GM12878 (cell line): ENCODE data around the gene TTLL7. TPM values are rescaled to one million over a fixed set of nuclear protein-coding genes. Genes with fewer than 3 reads are reported as not detected.

Source experiments
- ATAC-seq: fragments of 200-7000 bp; cut with Tn5 transposase; 3 replicates; pipeline ENCODE4 v1.9.1; 2020; ENCODE audit warnings: mild to moderate bottlenecking, moderate library complexity
- BruUV-seq: library from RNA; stranded (reverse); fragments of 400-500 nt; replicated peaks from 2 replicates; lab custom pipeline; 2021; lab: Mats Ljungman, UMichigan
- CTCF ChIA-PET: fragments of 300-600 bp; sonication (Branson Sonifier 250); formaldehyde crosslinking; extraction: SDS; loops from one replicate; lab custom pipeline; 2021; ENCODE audit warnings: inconsistent platforms; lab: Yijun Ruan, JAX
- POLR2A ChIA-PET: fragments of 350-600 bp; formaldehyde crosslinking; extraction: SDS; loops from one replicate; lab custom pipeline; 2021; ENCODE audit warnings: inconsistent platforms; lab: Charles Lee
- RAD21 ChIA-PET: fragments of 300-600 bp; sonication (Branson Sonifier 250); formaldehyde crosslinking; loops from one replicate; lab custom pipeline; 2023; ENCODE audit warnings: antibody characterized with exemption; ENCODE audit not compliant: unreplicated experiment; lab: Charles Lee
- SMC1A ChIA-PET: fragments of 300-600 bp; sonication (Branson Sonifier 250); formaldehyde crosslinking; loops from one replicate; lab custom pipeline; 2023; ENCODE audit not compliant: unreplicated experiment, uncharacterized antibody; lab: Charles Lee
- DNase-seq: peaks from one replicate; pipeline ENCODE4 v3.0.0-alpha.2; 2011; ENCODE audit warnings: low read depth, low spot score
- FAIRE-seq: peaks from 3 replicates; lab custom pipeline; 2011; peaks lifted over from hg19 to GRCh38; lab: Jason Lieb, UNC
- H2AFZ ChIP-seq: 2 replicates; pipeline ENCODE4 v1.6.0; 2011; ENCODE audit warnings: low read depth, low read length, control low read depth; ENCODE audit not compliant: control insufficient read depth
- H3K27ac ChIP-seq: 2 replicates; pipeline ENCODE4 v1.5.1; 2011; ENCODE audit warnings: control low read depth; ENCODE audit not compliant: control insufficient read depth, insufficient read depth
- H3K27me3 ChIP-seq, 2 experiments: replicated peaks in 1 of 2; 2 replicates each; pipeline versions ENCODE4 v1.6.0 to v1.6.1; 2011; ENCODE audit warnings: low read length in 1 of 2; ENCODE audit not compliant: control insufficient read depth in 2 of 2, insufficient read depth in 2 of 2
- H3K36me3 ChIP-seq, 2 experiments: 2 replicates each; pipeline ENCODE4 v1.5.1; 2011; ENCODE audit warnings: low read length in 1 of 2; ENCODE audit not compliant: control insufficient read depth in 2 of 2, insufficient read depth in 2 of 2
- H3K4me1 ChIP-seq: 2 replicates; pipeline ENCODE4 v1.6.1; 2011; ENCODE audit warnings: mild to moderate bottlenecking, low read length, moderate library complexity, mixed read lengths; ENCODE audit not compliant: control insufficient read depth, insufficient read depth
- H3K4me2 ChIP-seq: 2 replicates; pipeline ENCODE4 v1.6.0; 2011; ENCODE audit warnings: control low read depth; ENCODE audit not compliant: control insufficient read depth, insufficient read depth
- H3K4me3 ChIP-seq: fragments of 200-600 bp; sonication (generic); 2 replicates; pipeline ENCODE4 v1.5.1; 2016
- H3K79me2 ChIP-seq: 2 replicates; pipeline ENCODE4 v1.6.0; 2011; ENCODE audit warnings: low read length; ENCODE audit not compliant: control insufficient read depth, insufficient read depth
- H3K9ac ChIP-seq: 2 replicates; pipeline ENCODE4 v1.8.0; 2011; ENCODE audit warnings: low read length, control low read depth, mixed read lengths; ENCODE audit not compliant: control insufficient read depth, insufficient read depth
- H3K9me3 ChIP-seq: replicated peaks from 3 replicates; pipeline ENCODE4 v1.5.1; 2011; ENCODE audit warnings: mild to moderate bottlenecking, low read length; ENCODE audit not compliant: control insufficient read depth, insufficient read depth
- H4K20me1 ChIP-seq: 2 replicates; pipeline ENCODE4 v1.6.0; 2011; ENCODE audit not compliant: control insufficient read depth, insufficient read depth
- HDAC2 ChIP-seq: fragments of 200-600 bp; sonication (generic); IDR thresholded peaks from 2 replicates; pipeline ENCODE4 v1.6.1; 2017
- IKZF1 ChIP-seq: fragments of 450-650 bp; conservative IDR thresholded peaks from 2 replicates; pipeline ENCODE4 v1.6.1; 2017; ENCODE audit warnings: antibody characterized with exemption, mild to moderate bottlenecking
- IRF3 ChIP-seq: fragments of 450-650 bp; IDR thresholded peaks from 2 replicates; pipeline ENCODE4 v1.6.1; 2014; ENCODE audit warnings: mild to moderate bottlenecking
- MTA3 ChIP-seq: IDR thresholded peaks from 2 replicates; pipeline ENCODE4 v1.6.1; 2012; ENCODE audit warnings: low read length, inconsistent platforms, borderline replicate concordance
- NFXL1 ChIP-seq: fragments of 450-650 bp; IDR thresholded peaks from 2 replicates; pipeline ENCODE4 v1.6.1; 2017; ENCODE audit warnings: antibody characterized with exemption, mild to moderate bottlenecking, borderline replicate concordance
- PAX8 ChIP-seq: fragments of 450-650 bp; IDR thresholded peaks from 2 replicates; pipeline ENCODE4 v1.6.1; 2017; ENCODE audit warnings: mild to moderate bottlenecking, moderate library complexity
- POU2F2 ChIP-seq: IDR thresholded peaks from 3 replicates; pipeline ENCODE4 v1.6.1; 2011; ENCODE audit warnings: low read depth, mild to moderate bottlenecking, low read length, borderline replicate concordance
- RUNX3 ChIP-seq: IDR thresholded peaks from 2 replicates; pipeline ENCODE4 v1.6.1; 2012; ENCODE audit warnings: low read length, inconsistent platforms
- TCF12 ChIP-seq: IDR thresholded peaks from 2 replicates; pipeline ENCODE4 v1.6.1; 2011; ENCODE audit warnings: low read depth, mild to moderate bottlenecking, low read length
- YBX1 ChIP-seq: fragments of 450-650 bp; IDR thresholded peaks from 2 replicates; pipeline ENCODE4 v1.6.1; 2016; ENCODE audit warnings: antibody characterized with exemption
- ZNF207 ChIP-seq: fragments of 450-650 bp; IDR thresholded peaks from 2 replicates; pipeline ENCODE4 v1.6.1; 2014; ENCODE audit warnings: antibody characterized with exemption, mild to moderate bottlenecking, borderline replicate concordance
- in situ Hi-C: fragments of 300-500 bp; cut with MboI; formaldehyde crosslinking; loops from 9 replicates; pipeline ENCODE4 v1.14.3; 2018; ENCODE audit warnings: mixed read lengths
- intact Hi-C: fragments of 100-400 bp; cut with micrococcal nuclease; formaldehyde crosslinking; loops from one replicate; pipeline ENCODE4 v1.14.2; 2022; ENCODE audit not compliant: unreplicated experiment
- polyA plus RNA-seq, 11 experiments: library from polyadenylated mRNA; depleted of rRNA in 4 of 11; unstranded in 6 of 11; stranded (reverse) in 5 of 11; fragments of >200 nt; fragmentation: Nextera tagmentation in 4 of 11; fragmentation: Illumina TruSeq in 1 of 11; extraction: Ambion mirVana in 4 of 11; extraction: Trizol in 1 of 11; gene quantifications; 1 replicate in 1 of 11; 2 replicates in 10 of 11; pipeline versions ENCODE4 v1.2.1 to v1.2.3, GENCODE V29; 2011 to 2016; ENCODE audit warnings: inconsistent platforms in 2 of 11, missing spikeins in 2 of 11, low read depth in 1 of 11
- total RNA-seq, 4 experiments: library from RNA; depleted of rRNA in 3 of 4; stranded (reverse); fragments of >200 nt in 3 of 4; fragmentation: Illumina TruSeq in 1 of 4; extraction: Trizol in 1 of 4; gene quantifications; 2 replicates each; pipeline versions ENCODE4 v1.2.1 to v1.2.3, GENCODE V29; 2013 to 2021

The TTLL7 gene
- total and polyA plus RNA-seq, 10 of the 15 experiments (the other 5 are each of a cell fraction or from before 2014, with no cell fraction given) = 0.03 to 1.4 (median 0.61) TPM

GRCh38 chr1:83998498-83999315, at the start of gene TTLL7 (continued):
- TF ChIP-seq TCF12 (0 out of 2 replicates have a peak, but pooled peaks have one; percentile 36), IRF3 (no peak)

GRCh38 chr1:84042461-84042860, 43.5 kb upstream of the TTLL7 start:
- no peaks in the 10 kb centered on the region for H4K20me1 ChIP-seq
- H3K27ac ChIP-seq = no peak overlapping the region
- SMC1A ChIA-PET = no interaction called here
- H3K4me3 ChIP-seq = no peak overlapping the region
- no peak for TF ChIP-seq TCF12
- TF ChIP-seq YBX1 = no peak
- TF ChIP-seq IKZF1 = no peak
- no peak for TF ChIP-seq PAX8
- no peak for TF ChIP-seq ZNF207
- no peak for TF ChIP-seq RUNX3
- no peak for TF ChIP-seq MTA3
- no peak for TF ChIP-seq POU2F2
- no peak for TF ChIP-seq NFXL1
- no peak for TF ChIP-seq HDAC2
- TF ChIP-seq, all 136 proteins: peak for 0
- no peaks in the 10 kb centered on the region for H3K79me2 ChIP-seq
- no peak overlapping the region for H3K9ac ChIP-seq
- H3K27me3 ChIP-seq = no peaks in the 10 kb centered on the region
- H3K4me2 ChIP-seq = no peak overlapping the region
- ChIA-PET CTCF (interaction anchor here (1.8 kb wide), 1 partner anchor 9 kb away, joined by 4 read pairs; no protein-coding TSS in a partner anchor), POLR2A (interaction anchor here (0.5 to 0.8 kb wide), 2 partner anchors 18 to 1163 kb away, joined by 3 to 9 read pairs; no protein-coding TSS in a partner anchor), RAD21 (no interaction called here)
- BruUV-seq = no TSS peak
- no peaks in the 10 kb centered on the region for H3K9me3 ChIP-seq
- in situ Hi-C loops = no loop called here
- no peak for DNase-seq
- H3K4me1 ChIP-seq = no peaks in the 10 kb centered on the region
- ATAC-seq = no peak
- FAIRE-seq = no peak
- H2AFZ ChIP-seq = no peak overlapping the region
- intact Hi-C loops = no loop called here
- no peaks in the 10 kb centered on the region for H3K36me3 ChIP-seq
